GM12878 (cell line): Measurements from ENCODE around the gene ERCC3. TPM values are rescaled to one million over a fixed set of nuclear protein-coding genes. Genes with fewer than 3 reads are reported as not detected.

Experiments used
- ATAC-seq: fragments of 200-7000 bp; cut with Tn5 transposase; 3 replicates; pipeline ENCODE4 v1.9.1; 2020; ENCODE audit warnings: mild to moderate bottlenecking, moderate library complexity
- BruUV-seq: library from RNA; stranded (reverse); fragments of 400-500 nt; replicated peaks from 2 replicates; lab custom pipeline; 2021; lab: Mats Ljungman, UMichigan
- CTCF ChIA-PET: fragments of 300-600 bp; sonication (Branson Sonifier 250); formaldehyde crosslinking; extraction: SDS; loops from one replicate; lab custom pipeline; 2021; ENCODE audit warnings: inconsistent platforms; lab: Yijun Ruan, JAX
- POLR2A ChIA-PET: fragments of 350-600 bp; formaldehyde crosslinking; extraction: SDS; loops from one replicate; lab custom pipeline; 2021; ENCODE audit warnings: inconsistent platforms; lab: Charles Lee
- RAD21 ChIA-PET: fragments of 300-600 bp; sonication (Branson Sonifier 250); formaldehyde crosslinking; loops from one replicate; lab custom pipeline; 2023; ENCODE audit warnings: antibody characterized with exemption; ENCODE audit not compliant: unreplicated experiment; lab: Charles Lee
- SMC1A ChIA-PET: fragments of 300-600 bp; sonication (Branson Sonifier 250); formaldehyde crosslinking; loops from one replicate; lab custom pipeline; 2023; ENCODE audit not compliant: unreplicated experiment, uncharacterized antibody; lab: Charles Lee
- DNase-seq: peaks from one replicate; pipeline ENCODE4 v3.0.0-alpha.2; 2011; ENCODE audit warnings: low read depth, low spot score
- FAIRE-seq: peaks from 3 replicates; lab custom pipeline; 2011; peaks lifted over from hg19 to GRCh38; lab: Jason Lieb, UNC
- H2AFZ ChIP-seq: 2 replicates; pipeline ENCODE4 v1.6.0; 2011; ENCODE audit warnings: low read depth, low read length, control low read depth; ENCODE audit not compliant: control insufficient read depth
- H3K27ac ChIP-seq: 2 replicates; pipeline ENCODE4 v1.5.1; 2011; ENCODE audit warnings: control low read depth; ENCODE audit not compliant: control insufficient read depth, insufficient read depth
- H3K27me3 ChIP-seq, 2 experiments: replicated peaks in 1 of 2; 2 replicates each; pipeline versions ENCODE4 v1.6.0 to v1.6.1; 2011; ENCODE audit warnings: low read length in 1 of 2; ENCODE audit not compliant: control insufficient read depth in 2 of 2, insufficient read depth in 2 of 2
- H3K36me3 ChIP-seq, 2 experiments: 2 replicates each; pipeline ENCODE4 v1.5.1; 2011; ENCODE audit warnings: low read length in 1 of 2; ENCODE audit not compliant: control insufficient read depth in 2 of 2, insufficient read depth in 2 of 2
- H3K4me1 ChIP-seq: 2 replicates; pipeline ENCODE4 v1.6.1; 2011; ENCODE audit warnings: mild to moderate bottlenecking, low read length, moderate library complexity, mixed read lengths; ENCODE audit not compliant: control insufficient read depth, insufficient read depth
- H3K4me2 ChIP-seq: 2 replicates; pipeline ENCODE4 v1.6.0; 2011; ENCODE audit warnings: control low read depth; ENCODE audit not compliant: control insufficient read depth, insufficient read depth
- H3K4me3 ChIP-seq: fragments of 200-600 bp; sonication (generic); 2 replicates; pipeline ENCODE4 v1.5.1; 2016
- H3K79me2 ChIP-seq: 2 replicates; pipeline ENCODE4 v1.6.0; 2011; ENCODE audit warnings: low read length; ENCODE audit not compliant: control insufficient read depth, insufficient read depth
- H3K9ac ChIP-seq: 2 replicates; pipeline ENCODE4 v1.8.0; 2011; ENCODE audit warnings: low read length, control low read depth, mixed read lengths; ENCODE audit not compliant: control insufficient read depth, insufficient read depth
- H3K9me3 ChIP-seq: replicated peaks from 3 replicates; pipeline ENCODE4 v1.5.1; 2011; ENCODE audit warnings: mild to moderate bottlenecking, low read length; ENCODE audit not compliant: control insufficient read depth, insufficient read depth
- H4K20me1 ChIP-seq: 2 replicates; pipeline ENCODE4 v1.6.0; 2011; ENCODE audit not compliant: control insufficient read depth, insufficient read depth
- BRCA1 ChIP-seq: IDR thresholded peaks from 2 replicates; pipeline ENCODE4 v1.6.1; 2011; ENCODE audit warnings: low read depth, low read length, improper control_type of control experiment
- EP300 ChIP-seq, 2 experiments: fragments of 150-350 bp in 1 of 2; IDR thresholded peaks; 2 replicates each; pipeline ENCODE4 v1.6.1; 2011 to 2012; ENCODE audit warnings: low read depth in 2 of 2, low read length in 2 of 2, borderline replicate concordance in 1 of 2, improper control_type of control experiment in 1 of 2, inconsistent platforms in 1 of 2; ENCODE audit not compliant: control insufficient read depth in 1 of 2
- MEF2A ChIP-seq: IDR thresholded peaks from 2 replicates; pipeline ENCODE4 v1.6.1; 2011; ENCODE audit warnings: low read depth, mild to moderate bottlenecking, low read length, moderate library complexity; ENCODE audit not compliant: insufficient read depth
- NBN ChIP-seq: fragments of 450-650 bp; IDR thresholded peaks from 2 replicates; pipeline ENCODE4 v1.6.1; 2016
- NFYA ChIP-seq: IDR thresholded peaks from 2 replicates; pipeline ENCODE4 v1.6.1; 2011; ENCODE audit warnings: low read depth, mild to moderate bottlenecking, low read length, improper control_type of control experiment, borderline replicate concordance
- POU2F2 ChIP-seq: IDR thresholded peaks from 3 replicates; pipeline ENCODE4 v1.6.1; 2011; ENCODE audit warnings: low read depth, mild to moderate bottlenecking, low read length, borderline replicate concordance
- RAD21 ChIP-seq: IDR thresholded peaks from 2 replicates; pipeline ENCODE4 v1.6.1; 2011; ENCODE audit warnings: mild to moderate bottlenecking, low read depth, low read length, moderate library complexity; ENCODE audit not compliant: insufficient read depth
- TBL1XR1 ChIP-seq: IDR thresholded peaks from 2 replicates; pipeline ENCODE4 v1.6.1; 2012; ENCODE audit warnings: low read depth, low read length, improper control_type of control experiment
- ZNF274 ChIP-seq: IDR thresholded peaks from one replicate; pipeline ENCODE4 v1.8.0; 2011; ENCODE audit not compliant: insufficient read length, insufficient read depth
- WGBS: methylation state at CpG from one replicate; pipeline ENCODE4 v1.1.6; 2016; ENCODE audit warnings: low lambda C conversion rate; ENCODE audit not compliant: insufficient replicate concordance, insufficient coverage; ENCODE audit errors: missing lambda C conversion rate; 5-methylcytosine and 5-hydroxymethylcytosine counted together
- in situ Hi-C: fragments of 300-500 bp; cut with MboI; formaldehyde crosslinking; loops from 9 replicates; pipeline ENCODE4 v1.14.3; 2018; ENCODE audit warnings: mixed read lengths
- intact Hi-C: fragments of 100-400 bp; cut with micrococcal nuclease; formaldehyde crosslinking; loops from one replicate; pipeline ENCODE4 v1.14.2; 2022; ENCODE audit not compliant: unreplicated experiment
- polyA plus RNA-seq, 11 experiments: library from polyadenylated mRNA; depleted of rRNA in 4 of 11; unstranded in 6 of 11; stranded (reverse) in 5 of 11; fragments of >200 nt; fragmentation: Nextera tagmentation in 4 of 11; fragmentation: Illumina TruSeq in 1 of 11; extraction: Ambion mirVana in 4 of 11; extraction: Trizol in 1 of 11; gene quantifications; 1 replicate in 1 of 11; 2 replicates in 10 of 11; pipeline versions ENCODE4 v1.2.1 to v1.2.3, GENCODE V29; 2011 to 2016; ENCODE audit warnings: inconsistent platforms in 2 of 11, missing spikeins in 2 of 11, low read depth in 1 of 11
- total RNA-seq, 4 experiments: library from RNA; depleted of rRNA in 3 of 4; stranded (reverse); fragments of >200 nt in 3 of 4; fragmentation: Illumina TruSeq in 1 of 4; extraction: Trizol in 1 of 4; gene quantifications; 2 replicates each; pipeline versions ENCODE4 v1.2.1 to v1.2.3, GENCODE V29; 2013 to 2021
- TF ChIP-seq, protein P1 (sequence below): fragments of 450-650 bp; formaldehyde crosslinking; IDR thresholded peaks from 2 replicates; pipeline ENCODE4 v1.4.0; 2022; ENCODE audit warnings: mild to moderate bottlenecking, moderate library complexity
- TF ChIP-seq, protein P2 (sequence below): IDR thresholded peaks from 2 replicates; pipeline ENCODE4 v1.6.1; 2012; ENCODE audit warnings: low read depth, low read length, improper control_type of control experiment

Gene ERCC3
- total and polyA plus RNA-seq, 10 of the 15 experiments (the other 5 are each of a cell fraction or from before 2014, with no cell fraction given) = 17.1 to 64.8 (median 42.8) TPM

DNA sequence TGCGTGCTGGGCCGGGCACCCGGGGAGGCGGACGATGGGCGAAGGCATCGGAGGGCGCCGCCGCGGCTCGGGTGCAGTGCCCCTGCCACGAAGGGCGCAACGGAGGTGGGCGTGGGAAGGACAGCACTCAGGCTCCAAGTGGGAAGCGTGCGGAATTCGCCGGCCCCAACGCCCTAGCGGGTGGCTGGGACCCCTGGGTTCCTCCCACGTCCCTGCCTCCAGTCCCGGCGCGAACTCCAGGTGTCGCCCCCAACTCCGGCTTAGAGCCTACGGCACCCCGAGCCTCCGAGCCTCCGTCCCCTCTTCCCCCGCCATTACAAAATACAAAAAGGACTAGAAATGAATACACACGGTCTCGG lies 75.2 kb downstream of the ERCC3 start:
- no peak for FAIRE-seq
- BruUV-seq = no TSS peak
- TF ChIP-seq MEF2A (no peak), NFYA (no peak), BRCA1 (no peak), POU2F2 (no peak), TBL1XR1 (no peak), NBN (no peak), EP300 (IDR thresholded peaks at IDR 0.05; ENCODE audit: borderline replicate concordance in 1 of 2, control insufficient read depth in 1 of 2, low read depth in 2 of 2, low read length in 2 of 2) (no peak), RAD21 (no peak), ZNF274 (no peak)
- TF ChIP-seq, protein P1, sequence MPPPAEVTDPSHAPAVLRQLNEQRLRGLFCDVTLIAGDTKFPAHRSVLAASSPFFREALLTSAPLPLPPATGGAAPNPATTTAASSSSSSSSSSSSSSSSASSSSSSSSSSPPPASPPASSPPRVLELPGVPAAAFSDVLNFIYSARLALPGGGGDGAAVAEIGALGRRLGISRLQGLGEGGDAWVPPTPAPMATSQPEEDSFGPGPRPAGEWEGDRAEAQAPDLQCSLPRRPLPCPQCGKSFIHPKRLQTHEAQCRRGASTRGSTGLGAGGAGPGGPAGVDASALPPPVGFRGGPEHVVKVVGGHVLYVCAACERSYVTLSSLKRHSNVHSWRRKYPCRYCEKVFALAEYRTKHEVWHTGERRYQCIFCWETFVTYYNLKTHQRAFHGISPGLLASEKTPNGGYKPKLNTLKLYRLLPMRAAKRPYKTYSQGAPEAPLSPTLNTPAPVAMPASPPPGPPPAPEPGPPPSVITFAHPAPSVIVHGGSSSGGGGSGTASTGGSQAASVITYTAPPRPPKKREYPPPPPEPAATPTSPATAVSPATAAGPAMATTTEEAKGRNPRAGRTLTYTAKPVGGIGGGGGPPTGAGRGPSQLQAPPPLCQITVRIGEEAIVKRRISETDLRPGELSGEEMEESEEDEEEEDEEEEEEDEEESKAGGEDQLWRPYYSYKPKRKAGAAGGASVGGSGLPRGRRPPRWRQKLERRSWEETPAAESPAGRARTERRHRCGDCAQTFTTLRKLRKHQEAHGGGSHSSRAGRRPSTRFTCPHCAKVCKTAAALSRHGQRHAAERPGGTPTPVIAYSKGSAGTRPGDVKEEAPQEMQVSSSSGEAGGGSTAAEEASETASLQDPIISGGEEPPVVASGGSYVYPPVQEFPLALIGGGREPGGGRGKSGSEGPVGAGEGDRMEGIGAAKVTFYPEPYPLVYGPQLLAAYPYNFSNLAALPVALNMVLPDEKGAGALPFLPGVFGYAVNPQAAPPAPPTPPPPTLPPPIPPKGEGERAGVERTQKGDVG (CRISPR knock-in tag) = no peak
- TF ChIP-seq, protein P2, sequence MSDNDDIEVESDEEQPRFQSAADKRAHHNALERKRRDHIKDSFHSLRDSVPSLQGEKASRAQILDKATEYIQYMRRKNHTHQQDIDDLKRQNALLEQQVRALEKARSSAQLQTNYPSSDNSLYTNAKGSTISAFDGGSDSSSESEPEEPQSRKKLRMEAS = no peak
- H4K20me1 ChIP-seq = no peaks in the 10 kb centered on the region
- RAD21 ChIA-PET = no interaction called here
- no peak overlapping the region for H3K27ac ChIP-seq
- DNase-seq = no peak
- SMC1A ChIA-PET = no interaction called here
- peaks cover 4 to 7% of the 10 kb centered on the region in 2 experiments for H3K27me3 ChIP-seq
- intact Hi-C loops (no loop called here), in situ Hi-C loops (no loop called here)
- no peak for ATAC-seq
- H3K79me2 ChIP-seq = no peaks in the 10 kb centered on the region
- H3K4me2 ChIP-seq = no peak overlapping the region
- H3K9me3 ChIP-seq = no peaks in the 10 kb centered on the region; the same call in 2 of the 3 replicates
- H2AFZ ChIP-seq = no peak overlapping the region
- no peak overlapping the region for H3K9ac ChIP-seq
- CTCF ChIA-PET = no interaction called here
- no peaks in the 10 kb centered on the region for H3K36me3 ChIP-seq
- no peaks in the 10 kb centered on the region for H3K4me1 ChIP-seq
- POLR2A ChIA-PET = no interaction called here
- WGBS = 18% methylated on average over 34 of the region's 35 CpGs
- H3K4me3 ChIP-seq = no peak overlapping the region
